Progenitor cell of endocrine pancreas (in vitro differentiated cells): ENCODE data around the gene CYP3A7. TPM values are rescaled to one million over a fixed set of nuclear protein-coding genes. Genes with fewer than 3 reads are reported as not detected.
A peak's percentile ranks its signal among the peaks of the same experiment; 100 is the strongest.
"Not testable (repeated sequence)": the region's sequence is repeated elsewhere in the genome, so short reads cannot be mapped to it uniquely, and the experiment has no call there.

Experiments used
- DNase-seq: peaks from one replicate; pipeline ENCODE4 v3.0.0; 2021; ENCODE audit warnings: low spot score; ENCODE audit not compliant: unreplicated experiment
- H3K27ac Mint-ChIP-seq: 2 replicates; pipeline ENCODE4 v1.8.0; 2021; ENCODE audit warnings: mild to moderate bottlenecking, moderate library complexity, mixed read lengths
- H3K27me3 Mint-ChIP-seq: 2 replicates; pipeline ENCODE4 v1.8.0; 2021; ENCODE audit warnings: mixed read lengths
- H3K36me3 Mint-ChIP-seq: 2 replicates; pipeline ENCODE4 v1.8.0; 2022; ENCODE audit warnings: mixed read lengths; ENCODE audit not compliant: insufficient read depth
- H3K4me1 Mint-ChIP-seq: 2 replicates; pipeline ENCODE4 v1.8.0; 2021; ENCODE audit warnings: low read depth, mixed read lengths
- H3K4me3 Mint-ChIP-seq: 2 replicates; pipeline ENCODE4 v1.8.0; 2021; ENCODE audit warnings: low read depth, mild to moderate bottlenecking, moderate library complexity, mixed read lengths
- H3K9me3 Mint-ChIP-seq: 2 replicates; pipeline ENCODE4 v1.8.0; 2021; ENCODE audit warnings: low read depth, mixed read lengths
- CTCF ChIP-seq: fragments of 200-600 bp; sonication (generic); IDR thresholded peaks from one replicate; pipeline ENCODE4 v1.5.0; 2021; ENCODE audit warnings: antibody characterized with exemption, mild to moderate bottlenecking; ENCODE audit not compliant: unreplicated experiment
- total RNA-seq: library from RNA; stranded (reverse); gene quantifications from 2 replicates; pipeline ENCODE4 v1.2.1, GENCODE V29; 2021

The CYP3A7 gene
- total RNA-seq, 1 donor from 2014 or later = not detected

- H3K9me3 Mint-ChIP-seq = peaks cover 10% of the 10 kb centered on the region
- H3K4me3 Mint-ChIP-seq = peak overlapping the region; percentile 47
- peaks cover 28% of the 10 kb centered on the region for H3K4me1 Mint-ChIP-seq
- DNase-seq = peak; percentile 35
- H3K27ac Mint-ChIP-seq = peak overlapping the region; percentile 93
- peaks cover 5% of the 10 kb centered on the region for H3K36me3 Mint-ChIP-seq
- TF ChIP-seq CTCF = no peak
- no peaks in the 10 kb centered on the region for H3K27me3 Mint-ChIP-seq
Observed at GRCh38 chr7:99693427-99694200, 41.4 kb downstream of the CYP3A7 start.

DNA sequence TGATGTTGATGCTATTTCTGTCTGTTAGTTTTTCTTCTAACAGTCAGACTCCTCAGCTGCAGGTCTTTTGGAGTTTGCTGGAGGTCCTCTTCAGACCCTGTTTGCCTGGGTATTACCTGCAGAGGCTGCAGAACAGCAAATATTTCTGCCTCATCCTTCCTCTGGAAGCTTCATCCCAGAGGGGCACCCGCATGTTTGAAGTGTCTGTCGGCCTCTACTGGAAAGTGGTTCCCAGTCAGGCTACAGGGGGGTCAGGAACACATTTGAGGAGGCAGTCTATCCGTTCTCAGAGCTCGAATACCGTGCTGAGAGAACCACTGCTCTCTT, 41.9 kb downstream of the CYP3A7 start:
- Mint-ChIP-seq H3K9me3 (peaks cover 10% of the 10 kb centered on the region), H3K4me1 (peaks cover 28% of the 10 kb centered on the region), H3K4me3 (no peak overlapping the region), H3K27ac (peak overlapping the region; percentile 93), H3K27me3 (no peaks in the 10 kb centered on the region), H3K36me3 (peaks cover 5% of the 10 kb centered on the region)
- no peak for DNase-seq
- no peak for TF ChIP-seq CTCF

DNA sequence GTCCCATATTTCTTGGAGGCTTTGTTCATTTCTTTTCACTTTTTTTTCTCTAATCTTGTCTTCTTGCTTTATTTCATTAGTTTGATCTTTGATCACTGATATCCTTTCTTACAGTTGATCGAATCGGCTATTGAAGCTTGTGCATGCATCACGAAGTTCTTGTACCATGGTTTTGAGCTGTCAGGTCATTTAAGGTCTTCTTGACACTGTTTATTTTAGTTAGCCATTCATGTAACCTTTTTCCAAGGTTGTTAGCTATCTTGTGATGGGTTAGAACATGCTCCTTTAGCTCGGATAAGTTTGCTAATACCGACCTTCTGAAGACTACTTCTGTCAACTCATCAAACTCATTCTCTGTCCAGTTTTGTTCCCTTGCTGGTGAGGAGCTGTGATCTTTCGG, 42.4 kb downstream of the CYP3A7 start:
- not testable (repeated sequence) for DNase-seq, H3K4me3 Mint-ChIP-seq, H3K36me3 Mint-ChIP-seq, H3K9me3 Mint-ChIP-seq, H3K27me3 Mint-ChIP-seq
- Mint-ChIP-seq H3K4me1 (peaks cover 28% of the 10 kb centered on the region), H3K27ac (peak overlapping the region; percentile 93)

- DNase-seq, H3K36me3 Mint-ChIP-seq, H3K4me3 Mint-ChIP-seq, H3K27ac Mint-ChIP-seq, H3K27me3 Mint-ChIP-seq: not testable (repeated sequence)
- Mint-ChIP-seq H3K9me3 (peaks cover 15% of the 10 kb centered on the region), H3K4me1 (peaks cover 28% of the 10 kb centered on the region)
Observed at GRCh38 chr7:99691658-99692057, 43.3 kb downstream of the CYP3A7 start.

DNA sequence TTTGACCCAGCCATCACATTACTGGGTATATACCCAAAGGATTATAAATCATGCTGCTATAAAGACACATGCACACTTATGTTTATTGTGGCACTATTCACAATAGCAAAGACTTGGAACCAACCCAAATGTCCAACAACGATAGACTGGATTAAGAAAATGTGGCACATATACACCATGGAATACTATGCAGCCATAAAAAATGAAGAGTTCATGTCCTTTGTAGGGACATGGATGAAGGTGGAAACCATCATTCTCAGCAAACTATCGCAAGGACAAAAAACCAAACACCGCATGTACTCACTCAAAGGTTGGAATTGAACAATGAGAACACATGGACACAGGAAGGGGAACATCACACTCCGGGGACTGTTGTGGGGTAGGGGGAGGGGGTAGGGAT, 44.1 kb downstream of the CYP3A7 start:
- not testable (repeated sequence) for H3K4me3 Mint-ChIP-seq, H3K36me3 Mint-ChIP-seq, H3K27ac Mint-ChIP-seq, H3K27me3 Mint-ChIP-seq, DNase-seq
- Mint-ChIP-seq H3K4me1 (peaks cover 28% of the 10 kb centered on the region), H3K9me3 (peaks cover 16% of the 10 kb centered on the region)

GRCh38 chr7:99685871-99686608, 49.0 kb downstream of the CYP3A7 start:
- not testable (repeated sequence) for H3K4me1 Mint-ChIP-seq, H3K27ac Mint-ChIP-seq, H3K27me3 Mint-ChIP-seq, H3K4me3 Mint-ChIP-seq, DNase-seq
- H3K36me3 Mint-ChIP-seq = peaks cover 10% of the 10 kb centered on the region
- peaks cover 19% of the 10 kb centered on the region for H3K9me3 Mint-ChIP-seq

DNA sequence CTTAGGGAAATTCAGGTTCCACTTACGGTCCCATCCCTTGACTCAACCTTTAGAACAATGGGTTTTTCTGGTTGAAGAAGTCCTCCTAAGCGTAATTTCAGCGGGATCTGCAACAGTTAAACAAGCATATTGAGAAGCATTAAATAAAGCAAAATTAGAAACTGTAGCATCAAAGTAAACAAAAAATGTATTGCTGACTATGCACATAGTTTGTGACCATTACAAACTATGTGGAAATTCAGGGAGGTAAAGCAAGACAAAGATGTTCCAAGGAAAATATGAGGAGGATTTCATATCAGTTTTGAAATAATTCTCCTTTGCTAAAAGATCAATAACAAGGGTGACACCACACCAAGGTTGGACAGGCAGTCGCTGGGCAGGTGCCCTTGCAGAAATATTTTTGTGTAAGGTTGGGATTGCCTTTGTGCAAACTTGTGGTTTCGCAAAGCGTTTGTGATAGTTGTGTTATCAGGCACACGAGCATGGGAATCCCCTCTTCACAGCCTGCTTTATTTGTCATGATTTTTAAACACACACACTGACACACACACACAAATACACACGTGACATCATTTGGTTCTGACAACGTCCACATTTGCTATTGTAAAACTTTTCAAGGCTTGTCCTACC, 49.8 kb downstream of the CYP3A7 start:
- Mint-ChIP-seq H3K36me3 (peaks cover 10% of the 10 kb centered on the region), H3K4me1 (peaks cover 1% of the 10 kb centered on the region), H3K4me3 (no peak overlapping the region), H3K27me3 (no peaks in the 10 kb centered on the region), H3K9me3 (peaks cover 19% of the 10 kb centered on the region), H3K27ac (no peak overlapping the region)
- no peak for DNase-seq
- TF ChIP-seq CTCF = no peak
